ENCODE measurements around the gene SPOCK2. TPM values are rescaled to one million over a fixed set of nuclear protein-coding genes. Genes with fewer than 3 reads are reported as not detected.

The SPOCK2 gene
- polyA plus RNA-seq, 1 of the 3 experiments (the other 2 are of a cell fraction): 0.18 TPM

DNA sequence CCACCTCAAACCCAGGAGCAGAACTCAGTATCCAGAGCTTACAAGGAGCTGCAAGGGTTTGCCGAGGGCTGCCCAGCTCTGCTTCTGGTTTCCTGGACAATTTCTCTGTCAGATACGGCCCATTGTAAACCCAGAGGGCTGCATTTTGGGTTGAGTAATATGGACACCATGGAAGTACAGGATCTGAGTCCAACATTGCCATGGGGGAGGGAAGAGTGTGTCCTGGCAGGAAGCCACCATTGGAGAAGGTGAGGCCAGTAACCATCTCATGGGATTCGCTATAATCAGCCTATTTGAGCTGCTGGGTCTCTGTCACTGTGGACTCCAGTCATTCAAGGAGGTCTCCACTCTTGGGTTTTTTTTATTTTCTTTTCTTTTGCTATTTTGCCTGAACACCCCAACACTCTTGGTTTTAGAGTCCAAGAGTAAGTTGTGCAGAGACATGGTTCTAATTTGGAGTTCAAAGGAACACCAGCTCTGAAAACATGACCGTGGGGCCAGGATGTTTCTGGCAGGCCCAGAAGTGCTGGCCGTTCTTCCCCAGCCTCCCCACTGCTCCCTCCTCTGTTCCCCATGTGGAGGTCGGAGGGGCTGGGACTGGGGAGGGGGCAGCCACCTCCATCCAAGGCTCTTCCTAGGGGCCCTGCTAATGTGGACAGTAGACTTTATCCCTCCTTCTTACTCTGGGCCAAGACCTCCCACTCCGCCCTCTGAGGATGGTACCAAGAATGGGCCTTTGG, 77.9 kb downstream of the SPOCK2 start:
- 93% methylated on average over 5 of the region's 7 CpGs for WGBS (ENCODE audit: low lambda C conversion rate)
- no peak overlapping the region for H3K4me3 ChIP-seq (ENCODE audit: low read depth in 2 of 2, low read length in 1 of 2)
- H3K9me3 ChIP-seq: no peaks in the 10 kb centered on the region
- peak overlapping the region; percentile 54; the same call in 1 of the 2 replicates for H3K9ac ChIP-seq
- H3K4me2 ChIP-seq: no peak overlapping the region; the same call in 1 of the 2 replicates
- peaks cover 0 to 11% of the 10 kb centered on the region in 2 experiments for H3K36me3 ChIP-seq (replicated peaks in 1 of 2; ENCODE audit: control insufficient read depth in 1 of 2, insufficient read depth in 2 of 2, low read length in 1 of 2)
- peaks cover 6% of the 10 kb centered on the region; the same call in 1 of the 2 replicates for H3K79me2 ChIP-seq (ENCODE audit: insufficient read depth)
- no peaks in the 10 kb centered on the region for H4K20me1 ChIP-seq (ENCODE audit: insufficient read depth)
- peaks cover 13 to 55% of the 10 kb centered on the region in 2 experiments for H3K4me1 ChIP-seq (ENCODE audit: control insufficient read depth in 1 of 2, insufficient read depth in 2 of 2, low read depth in 1 of 2, low read length in 1 of 2)
- ChIA-PET POLR2A (interaction anchor here (1.0 kb wide), 1 partner anchor 20 kb away, joined by 3 read pairs; no protein-coding TSS in a partner anchor), CTCF (interaction anchor here (1.1 to 2.4 kb wide), 4 partner anchors 38 to 114 kb away, joined by 4 to 7 read pairs (median 5); no protein-coding TSS in a partner anchor)
- H2AFZ ChIP-seq (ENCODE audit: low read depth): no peak overlapping the region
- no peak for TF ChIP-seq GATA2 (CRISPR knock-in tag; IDR thresholded peaks at IDR 0.05)
- TF ChIP-seq JUND (IDR thresholded peaks at IDR 0.05): no peak
- TF ChIP-seq, protein P1, sequence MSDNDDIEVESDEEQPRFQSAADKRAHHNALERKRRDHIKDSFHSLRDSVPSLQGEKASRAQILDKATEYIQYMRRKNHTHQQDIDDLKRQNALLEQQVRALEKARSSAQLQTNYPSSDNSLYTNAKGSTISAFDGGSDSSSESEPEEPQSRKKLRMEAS (IDR thresholded peaks at IDR 0.05; ENCODE audit: low read depth): no peak
- no peak for TF ChIP-seq TEAD4 (IDR thresholded peaks at IDR 0.05; ENCODE audit: borderline replicate concordance, insufficient read depth)
- TF ChIP-seq, protein P2, sequence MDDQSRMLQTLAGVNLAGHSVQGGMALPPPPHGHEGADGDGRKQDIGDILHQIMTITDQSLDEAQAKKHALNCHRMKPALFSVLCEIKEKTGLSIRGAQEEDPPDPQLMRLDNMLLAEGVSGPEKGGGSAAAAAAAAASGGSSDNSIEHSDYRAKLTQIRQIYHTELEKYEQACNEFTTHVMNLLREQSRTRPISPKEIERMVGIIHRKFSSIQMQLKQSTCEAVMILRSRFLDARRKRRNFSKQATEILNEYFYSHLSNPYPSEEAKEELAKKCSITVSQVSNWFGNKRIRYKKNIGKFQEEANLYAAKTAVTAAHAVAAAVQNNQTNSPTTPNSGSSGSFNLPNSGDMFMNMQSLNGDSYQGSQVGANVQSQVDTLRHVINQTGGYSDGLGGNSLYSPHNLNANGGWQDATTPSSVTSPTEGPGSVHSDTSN (IDR thresholded peaks at IDR 0.05): no peak
- TF ChIP-seq MXI1 (IDR thresholded peaks at IDR 0.05; ENCODE audit: low read depth, low read length): no peak
- no peak for TF ChIP-seq RCOR1 (IDR thresholded peaks at IDR 0.05; ENCODE audit: low read length)
- TF ChIP-seq SIN3A (IDR thresholded peaks at IDR 0.05; ENCODE audit: borderline replicate concordance, low read depth, low read length): no peak
- no peak for TF ChIP-seq TCF12 (IDR thresholded peaks at IDR 0.05)
- TF ChIP-seq, protein P3, sequence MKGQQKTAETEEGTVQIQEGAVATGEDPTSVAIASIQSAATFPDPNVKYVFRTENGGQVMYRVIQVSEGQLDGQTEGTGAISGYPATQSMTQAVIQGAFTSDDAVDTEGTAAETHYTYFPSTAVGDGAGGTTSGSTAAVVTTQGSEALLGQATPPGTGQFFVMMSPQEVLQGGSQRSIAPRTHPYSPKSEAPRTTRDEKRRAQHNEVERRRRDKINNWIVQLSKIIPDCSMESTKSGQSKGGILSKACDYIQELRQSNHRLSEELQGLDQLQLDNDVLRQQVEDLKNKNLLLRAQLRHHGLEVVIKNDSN (IDR thresholded peaks at IDR 0.05; ENCODE audit: borderline replicate concordance, low read depth): no peak
- TF ChIP-seq RFX5 (IDR thresholded peaks at IDR 0.05; ENCODE audit: low read length): no peak
- no peak for TF ChIP-seq YY1 (IDR thresholded peaks at IDR 0.05; ENCODE audit: low read depth)
- TF ChIP-seq, protein P4, sequence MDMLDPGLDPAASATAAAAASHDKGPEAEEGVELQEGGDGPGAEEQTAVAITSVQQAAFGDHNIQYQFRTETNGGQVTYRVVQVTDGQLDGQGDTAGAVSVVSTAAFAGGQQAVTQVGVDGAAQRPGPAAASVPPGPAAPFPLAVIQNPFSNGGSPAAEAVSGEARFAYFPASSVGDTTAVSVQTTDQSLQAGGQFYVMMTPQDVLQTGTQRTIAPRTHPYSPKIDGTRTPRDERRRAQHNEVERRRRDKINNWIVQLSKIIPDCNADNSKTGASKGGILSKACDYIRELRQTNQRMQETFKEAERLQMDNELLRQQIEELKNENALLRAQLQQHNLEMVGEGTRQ (IDR thresholded peaks at IDR 0.05; ENCODE audit: borderline replicate concordance, low read depth, low read length): no peak
- no peak for TF ChIP-seq POLR2AphosphoS5 (IDR thresholded peaks at IDR 0.05; ENCODE audit: low read depth, low read length)
- TF ChIP-seq RAD21 (IDR thresholded peaks at IDR 0.05; ENCODE audit: low read length): no peak
- H3K27ac ChIP-seq (ENCODE audit: low read depth in 2 of 2, low read length in 1 of 2): peak overlapping the region; percentile 81 to 94; a peak in 3 of 4 replicates
- no peaks in the 10 kb centered on the region for H3K9me2 ChIP-seq
- no peak for DNase-seq
- H3K27me3 ChIP-seq (ENCODE audit: insufficient read depth): no peaks in the 10 kb centered on the region
- H3F3A ChIP-seq (replicated peaks; ENCODE audit: insufficient read depth): peaks cover 3% of the 10 kb centered on the region
